GM12878 (cell line): ENCODE results near the gene MCTP2. TPM values are rescaled to one million over a fixed set of nuclear protein-coding genes. Genes with fewer than 3 reads are reported as not detected.

ENCODE experiments used
- ATAC-seq: fragments of 200-7000 bp; cut with Tn5 transposase; 3 replicates; pipeline ENCODE4 v1.9.1; 2020; ENCODE audit warnings: mild to moderate bottlenecking, moderate library complexity
- BruUV-seq: library from RNA; stranded (reverse); fragments of 400-500 nt; replicated peaks from 2 replicates; lab custom pipeline; 2021; lab: Mats Ljungman, UMichigan
- CTCF ChIA-PET: fragments of 300-600 bp; sonication (Branson Sonifier 250); formaldehyde crosslinking; extraction: SDS; loops from one replicate; lab custom pipeline; 2021; ENCODE audit warnings: inconsistent platforms; lab: Yijun Ruan, JAX
- POLR2A ChIA-PET: fragments of 350-600 bp; formaldehyde crosslinking; extraction: SDS; loops from one replicate; lab custom pipeline; 2021; ENCODE audit warnings: inconsistent platforms; lab: Charles Lee
- RAD21 ChIA-PET: fragments of 300-600 bp; sonication (Branson Sonifier 250); formaldehyde crosslinking; loops from one replicate; lab custom pipeline; 2023; ENCODE audit warnings: antibody characterized with exemption; ENCODE audit not compliant: unreplicated experiment; lab: Charles Lee
- SMC1A ChIA-PET: fragments of 300-600 bp; sonication (Branson Sonifier 250); formaldehyde crosslinking; loops from one replicate; lab custom pipeline; 2023; ENCODE audit not compliant: unreplicated experiment, uncharacterized antibody; lab: Charles Lee
- DNase-seq: peaks from one replicate; pipeline ENCODE4 v3.0.0-alpha.2; 2011; ENCODE audit warnings: low read depth, low spot score
- FAIRE-seq: peaks from 3 replicates; lab custom pipeline; 2011; peaks lifted over from hg19 to GRCh38; lab: Jason Lieb, UNC
- H2AFZ ChIP-seq: 2 replicates; pipeline ENCODE4 v1.6.0; 2011; ENCODE audit warnings: low read depth, low read length, control low read depth; ENCODE audit not compliant: control insufficient read depth
- H3K27ac ChIP-seq: 2 replicates; pipeline ENCODE4 v1.5.1; 2011; ENCODE audit warnings: control low read depth; ENCODE audit not compliant: control insufficient read depth, insufficient read depth
- H3K27me3 ChIP-seq, 2 experiments: replicated peaks in 1 of 2; 2 replicates each; pipeline versions ENCODE4 v1.6.0 to v1.6.1; 2011; ENCODE audit warnings: low read length in 1 of 2; ENCODE audit not compliant: control insufficient read depth in 2 of 2, insufficient read depth in 2 of 2
- H3K36me3 ChIP-seq, 2 experiments: 2 replicates each; pipeline ENCODE4 v1.5.1; 2011; ENCODE audit warnings: low read length in 1 of 2; ENCODE audit not compliant: control insufficient read depth in 2 of 2, insufficient read depth in 2 of 2
- H3K4me1 ChIP-seq: 2 replicates; pipeline ENCODE4 v1.6.1; 2011; ENCODE audit warnings: mild to moderate bottlenecking, low read length, moderate library complexity, mixed read lengths; ENCODE audit not compliant: control insufficient read depth, insufficient read depth
- H3K4me2 ChIP-seq: 2 replicates; pipeline ENCODE4 v1.6.0; 2011; ENCODE audit warnings: control low read depth; ENCODE audit not compliant: control insufficient read depth, insufficient read depth
- H3K4me3 ChIP-seq: fragments of 200-600 bp; sonication (generic); 2 replicates; pipeline ENCODE4 v1.5.1; 2016
- H3K79me2 ChIP-seq: 2 replicates; pipeline ENCODE4 v1.6.0; 2011; ENCODE audit warnings: low read length; ENCODE audit not compliant: control insufficient read depth, insufficient read depth
- H3K9ac ChIP-seq: 2 replicates; pipeline ENCODE4 v1.8.0; 2011; ENCODE audit warnings: low read length, control low read depth, mixed read lengths; ENCODE audit not compliant: control insufficient read depth, insufficient read depth
- H3K9me3 ChIP-seq: replicated peaks from 3 replicates; pipeline ENCODE4 v1.5.1; 2011; ENCODE audit warnings: mild to moderate bottlenecking, low read length; ENCODE audit not compliant: control insufficient read depth, insufficient read depth
- H4K20me1 ChIP-seq: 2 replicates; pipeline ENCODE4 v1.6.0; 2011; ENCODE audit not compliant: control insufficient read depth, insufficient read depth
- HDAC2 ChIP-seq: fragments of 200-600 bp; sonication (generic); IDR thresholded peaks from 2 replicates; pipeline ENCODE4 v1.6.1; 2017
- NFXL1 ChIP-seq: fragments of 450-650 bp; IDR thresholded peaks from 2 replicates; pipeline ENCODE4 v1.6.1; 2017; ENCODE audit warnings: antibody characterized with exemption, mild to moderate bottlenecking, borderline replicate concordance
- NR2F1 ChIP-seq: fragments of 450-650 bp; conservative IDR thresholded peaks from 2 replicates; pipeline ENCODE4 v1.6.1; 2017; ENCODE audit warnings: mild to moderate bottlenecking
- RBBP5 ChIP-seq: fragments of 200-600 bp; sonication (generic); conservative IDR thresholded peaks from 2 replicates; pipeline ENCODE4 v1.6.1; 2016
- SREBF1 ChIP-seq: IDR thresholded peaks from 2 replicates; pipeline ENCODE4 v1.6.1; 2012; ENCODE audit warnings: mild to moderate bottlenecking, low read length
- YBX1 ChIP-seq: fragments of 450-650 bp; IDR thresholded peaks from 2 replicates; pipeline ENCODE4 v1.6.1; 2016; ENCODE audit warnings: antibody characterized with exemption
- WGBS: methylation state at CpG from one replicate; pipeline ENCODE4 v1.1.6; 2016; ENCODE audit warnings: low lambda C conversion rate; ENCODE audit not compliant: insufficient replicate concordance, insufficient coverage; ENCODE audit errors: missing lambda C conversion rate; 5-methylcytosine and 5-hydroxymethylcytosine counted together
- in situ Hi-C: fragments of 300-500 bp; cut with MboI; formaldehyde crosslinking; loops from 9 replicates; pipeline ENCODE4 v1.14.3; 2018; ENCODE audit warnings: mixed read lengths
- intact Hi-C: fragments of 100-400 bp; cut with micrococcal nuclease; formaldehyde crosslinking; loops from one replicate; pipeline ENCODE4 v1.14.2; 2022; ENCODE audit not compliant: unreplicated experiment
- polyA plus RNA-seq, 11 experiments: library from polyadenylated mRNA; depleted of rRNA in 4 of 11; unstranded in 6 of 11; stranded (reverse) in 5 of 11; fragments of >200 nt; fragmentation: Nextera tagmentation in 4 of 11; fragmentation: Illumina TruSeq in 1 of 11; extraction: Ambion mirVana in 4 of 11; extraction: Trizol in 1 of 11; gene quantifications; 1 replicate in 1 of 11; 2 replicates in 10 of 11; pipeline versions ENCODE4 v1.2.1 to v1.2.3, GENCODE V29; 2011 to 2016; ENCODE audit warnings: inconsistent platforms in 2 of 11, missing spikeins in 2 of 11, low read depth in 1 of 11
- total RNA-seq, 4 experiments: library from RNA; depleted of rRNA in 3 of 4; stranded (reverse); fragments of >200 nt in 3 of 4; fragmentation: Illumina TruSeq in 1 of 4; extraction: Trizol in 1 of 4; gene quantifications; 2 replicates each; pipeline versions ENCODE4 v1.2.1 to v1.2.3, GENCODE V29; 2013 to 2021
- TF ChIP-seq, protein P1 (sequence below): IDR thresholded peaks from 2 replicates; pipeline ENCODE4 v1.6.1; 2012; ENCODE audit warnings: low read depth, low read length, improper control_type of control experiment
- TF ChIP-seq, protein P2 (sequence below): fragments of 450-650 bp; IDR thresholded peaks from 2 replicates; pipeline ENCODE4 v1.6.1; 2018; ENCODE audit warnings: mild to moderate bottlenecking, low read depth, moderate library complexity; ENCODE audit not compliant: partially characterized antibody
- TF ChIP-seq, protein P3 (sequence below): fragments of 450-650 bp; IDR thresholded peaks from 2 replicates; pipeline ENCODE4 v1.6.1; 2014; ENCODE audit warnings: mild to moderate bottlenecking
- TF ChIP-seq, protein P4 (sequence below): fragments of 150-350 bp; IDR thresholded peaks from 2 replicates; pipeline ENCODE4 v1.6.1; 2014; ENCODE audit warnings: mild to moderate bottlenecking, low read depth, low read length
- TF ChIP-seq, protein P5 (sequence below): fragments of 450-650 bp; formaldehyde crosslinking; IDR thresholded peaks from 2 replicates; pipeline ENCODE4 v1.4.0; 2022; ENCODE audit warnings: mild to moderate bottlenecking, moderate library complexity

The MCTP2 gene
- total and polyA plus RNA-seq, 10 of the 15 experiments (the other 5 are each of a cell fraction or from before 2014, with no cell fraction given): 0.24 to 48.5 (median 0.88) TPM

DNA sequence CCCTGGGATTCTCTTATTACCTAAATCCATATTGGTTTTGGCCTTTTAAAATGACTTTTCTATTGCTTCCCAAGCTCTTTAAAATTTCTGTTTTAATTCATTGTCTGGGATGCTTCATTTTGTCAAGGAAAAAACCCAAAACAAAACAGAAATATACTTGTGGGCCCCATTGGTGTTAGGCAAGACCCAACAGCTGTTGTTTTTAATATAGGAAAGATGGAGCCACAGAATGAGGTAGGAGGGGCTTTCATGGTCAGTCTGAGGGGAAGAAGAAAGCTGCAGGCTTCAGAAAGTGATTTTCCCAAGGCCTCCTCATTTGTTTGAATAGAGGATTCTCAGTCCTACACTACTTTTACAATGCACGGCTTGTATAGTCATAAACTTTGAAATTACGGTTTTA is 180.5 kb downstream of the MCTP2 start (continued):
- TF ChIP-seq SREBF1 (no peak), RBBP5 (no peak)
- TF ChIP-seq, protein P1, sequence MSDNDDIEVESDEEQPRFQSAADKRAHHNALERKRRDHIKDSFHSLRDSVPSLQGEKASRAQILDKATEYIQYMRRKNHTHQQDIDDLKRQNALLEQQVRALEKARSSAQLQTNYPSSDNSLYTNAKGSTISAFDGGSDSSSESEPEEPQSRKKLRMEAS: no peak
- TF ChIP-seq, all 136 proteins: peak for 0

DNA sequence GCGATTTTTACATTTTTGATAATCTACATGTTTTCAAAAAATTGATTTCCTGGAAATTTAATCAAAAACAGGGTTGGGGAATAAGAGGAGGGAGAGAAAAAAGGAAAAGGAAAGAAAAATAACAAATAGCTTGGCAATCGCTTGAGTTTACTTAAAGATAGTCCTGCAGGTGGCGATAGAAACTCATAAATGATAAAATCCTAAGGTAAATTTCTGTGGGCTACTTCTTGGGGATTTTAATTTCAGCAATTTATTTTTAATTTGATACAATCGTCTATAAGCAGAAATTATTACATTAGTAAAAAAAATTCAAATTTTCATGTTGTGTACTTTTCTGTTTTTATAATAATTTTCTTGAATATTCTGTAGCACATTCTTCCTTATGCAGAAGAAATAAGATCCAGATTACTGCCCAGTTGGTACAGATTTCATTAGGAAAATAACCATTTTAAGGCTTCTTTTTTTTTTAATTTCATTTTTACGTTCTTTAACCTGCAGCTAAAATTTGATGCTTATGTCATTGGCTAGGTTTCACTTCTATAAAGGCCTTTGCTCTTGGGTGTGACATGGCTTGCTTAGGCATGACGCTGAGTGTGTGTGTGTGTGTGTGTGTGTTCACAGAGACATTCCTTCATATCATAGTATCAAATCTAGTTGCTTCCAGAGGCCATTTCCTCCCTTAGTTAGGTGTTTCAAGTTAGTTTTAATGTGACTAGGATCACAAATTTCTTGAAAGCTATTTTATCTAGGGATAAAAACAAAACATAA is 181.8 kb downstream of the MCTP2 start:
- BruUV-seq: no TSS peak
- ATAC-seq (peak; percentile 89), DNase-seq (no peak), FAIRE-seq (peak; percentile 57)
- Histone ChIP-seq H2AFZ (no peak overlapping the region), H3K4me3 (no peak overlapping the region), H3K9me3 (no peaks in the 10 kb centered on the region), H3K27me3 (no peaks in the 10 kb centered on the region), H3K36me3 (no peaks in the 10 kb centered on the region), H3K79me2 (no peaks in the 10 kb centered on the region), H3K27ac (no peak overlapping the region), H3K4me2 (no peak overlapping the region), H3K4me1 (no peaks in the 10 kb centered on the region), H4K20me1 (no peaks in the 10 kb centered on the region), H3K9ac (no peak overlapping the region)
- ChIA-PET RAD21 (interaction anchor here (0.6 to 3.0 kb wide), 9 partner anchors 9 to 477 kb away, joined by 3 to 11 read pairs (median 3); no protein-coding TSS in a partner anchor), POLR2A (interaction anchor here (0.5 to 0.6 kb wide), 2 partner anchors 74 to 847 kb away, joined by 3 read pairs; no protein-coding TSS in a partner anchor), CTCF (interaction anchor here (0.6 to 4.9 kb wide), 24 partner anchors 9 to 1206 kb away, joined by 3 to 24 read pairs (median 4); no protein-coding TSS in a partner anchor), SMC1A (interaction anchor here (0.8 to 2.7 kb wide), 16 partner anchors 9 to 181 kb away, joined by 3 to 16 read pairs (median 4); no protein-coding TSS in a partner anchor)
- intact Hi-C loops (loop anchor here (5.0 kb wide), 1 partner anchor 164 kb away; no protein-coding TSS in a partner anchor), in situ Hi-C loops (no loop called here)
- 20% methylated on average over 6 of the region's 6 CpGs for WGBS
- TF ChIP-seq HDAC2 (no peak), NFXL1 (no peak), NR2F1 (no peak), YBX1 (no peak)
- TF ChIP-seq, protein P2, sequence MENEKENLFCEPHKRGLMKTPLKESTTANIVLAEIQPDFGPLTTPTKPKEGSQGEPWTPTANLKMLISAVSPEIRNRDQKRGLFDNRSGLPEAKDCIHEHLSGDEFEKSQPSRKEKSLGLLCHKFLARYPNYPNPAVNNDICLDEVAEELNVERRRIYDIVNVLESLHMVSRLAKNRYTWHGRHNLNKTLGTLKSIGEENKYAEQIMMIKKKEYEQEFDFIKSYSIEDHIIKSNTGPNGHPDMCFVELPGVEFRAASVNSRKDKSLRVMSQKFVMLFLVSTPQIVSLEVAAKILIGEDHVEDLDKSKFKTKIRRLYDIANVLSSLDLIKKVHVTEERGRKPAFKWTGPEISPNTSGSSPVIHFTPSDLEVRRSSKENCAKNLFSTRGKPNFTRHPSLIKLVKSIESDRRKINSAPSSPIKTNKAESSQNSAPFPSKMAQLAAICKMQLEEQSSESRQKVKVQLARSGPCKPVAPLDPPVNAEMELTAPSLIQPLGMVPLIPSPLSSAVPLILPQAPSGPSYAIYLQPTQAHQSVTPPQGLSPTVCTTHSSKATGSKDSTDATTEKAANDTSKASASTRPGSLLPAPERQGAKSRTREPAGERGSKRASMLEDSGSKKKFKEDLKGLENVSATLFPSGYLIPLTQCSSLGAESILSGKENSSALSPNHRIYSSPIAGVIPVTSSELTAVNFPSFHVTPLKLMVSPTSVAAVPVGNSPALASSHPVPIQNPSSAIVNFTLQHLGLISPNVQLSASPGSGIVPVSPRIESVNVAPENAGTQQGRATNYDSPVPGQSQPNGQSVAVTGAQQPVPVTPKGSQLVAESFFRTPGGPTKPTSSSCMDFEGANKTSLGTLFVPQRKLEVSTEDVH: no peak
- TF ChIP-seq, protein P3, sequence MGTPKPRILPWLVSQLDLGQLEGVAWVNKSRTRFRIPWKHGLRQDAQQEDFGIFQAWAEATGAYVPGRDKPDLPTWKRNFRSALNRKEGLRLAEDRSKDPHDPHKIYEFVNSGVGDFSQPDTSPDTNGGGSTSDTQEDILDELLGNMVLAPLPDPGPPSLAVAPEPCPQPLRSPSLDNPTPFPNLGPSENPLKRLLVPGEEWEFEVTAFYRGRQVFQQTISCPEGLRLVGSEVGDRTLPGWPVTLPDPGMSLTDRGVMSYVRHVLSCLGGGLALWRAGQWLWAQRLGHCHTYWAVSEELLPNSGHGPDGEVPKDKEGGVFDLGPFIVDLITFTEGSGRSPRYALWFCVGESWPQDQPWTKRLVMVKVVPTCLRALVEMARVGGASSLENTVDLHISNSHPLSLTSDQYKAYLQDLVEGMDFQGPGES: no peak
- TF ChIP-seq, protein P4, sequence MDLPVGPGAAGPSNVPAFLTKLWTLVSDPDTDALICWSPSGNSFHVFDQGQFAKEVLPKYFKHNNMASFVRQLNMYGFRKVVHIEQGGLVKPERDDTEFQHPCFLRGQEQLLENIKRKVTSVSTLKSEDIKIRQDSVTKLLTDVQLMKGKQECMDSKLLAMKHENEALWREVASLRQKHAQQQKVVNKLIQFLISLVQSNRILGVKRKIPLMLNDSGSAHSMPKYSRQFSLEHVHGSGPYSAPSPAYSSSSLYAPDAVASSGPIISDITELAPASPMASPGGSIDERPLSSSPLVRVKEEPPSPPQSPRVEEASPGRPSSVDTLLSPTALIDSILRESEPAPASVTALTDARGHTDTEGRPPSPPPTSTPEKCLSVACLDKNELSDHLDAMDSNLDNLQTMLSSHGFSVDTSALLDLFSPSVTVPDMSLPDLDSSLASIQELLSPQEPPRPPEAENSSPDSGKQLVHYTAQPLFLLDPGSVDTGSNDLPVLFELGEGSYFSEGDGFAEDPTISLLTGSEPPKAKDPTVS: no peak
- TF ChIP-seq, protein P5, sequence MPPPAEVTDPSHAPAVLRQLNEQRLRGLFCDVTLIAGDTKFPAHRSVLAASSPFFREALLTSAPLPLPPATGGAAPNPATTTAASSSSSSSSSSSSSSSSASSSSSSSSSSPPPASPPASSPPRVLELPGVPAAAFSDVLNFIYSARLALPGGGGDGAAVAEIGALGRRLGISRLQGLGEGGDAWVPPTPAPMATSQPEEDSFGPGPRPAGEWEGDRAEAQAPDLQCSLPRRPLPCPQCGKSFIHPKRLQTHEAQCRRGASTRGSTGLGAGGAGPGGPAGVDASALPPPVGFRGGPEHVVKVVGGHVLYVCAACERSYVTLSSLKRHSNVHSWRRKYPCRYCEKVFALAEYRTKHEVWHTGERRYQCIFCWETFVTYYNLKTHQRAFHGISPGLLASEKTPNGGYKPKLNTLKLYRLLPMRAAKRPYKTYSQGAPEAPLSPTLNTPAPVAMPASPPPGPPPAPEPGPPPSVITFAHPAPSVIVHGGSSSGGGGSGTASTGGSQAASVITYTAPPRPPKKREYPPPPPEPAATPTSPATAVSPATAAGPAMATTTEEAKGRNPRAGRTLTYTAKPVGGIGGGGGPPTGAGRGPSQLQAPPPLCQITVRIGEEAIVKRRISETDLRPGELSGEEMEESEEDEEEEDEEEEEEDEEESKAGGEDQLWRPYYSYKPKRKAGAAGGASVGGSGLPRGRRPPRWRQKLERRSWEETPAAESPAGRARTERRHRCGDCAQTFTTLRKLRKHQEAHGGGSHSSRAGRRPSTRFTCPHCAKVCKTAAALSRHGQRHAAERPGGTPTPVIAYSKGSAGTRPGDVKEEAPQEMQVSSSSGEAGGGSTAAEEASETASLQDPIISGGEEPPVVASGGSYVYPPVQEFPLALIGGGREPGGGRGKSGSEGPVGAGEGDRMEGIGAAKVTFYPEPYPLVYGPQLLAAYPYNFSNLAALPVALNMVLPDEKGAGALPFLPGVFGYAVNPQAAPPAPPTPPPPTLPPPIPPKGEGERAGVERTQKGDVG (CRISPR knock-in tag): no peak
